Cardiac fibroblast (primary cell): Measurements from ENCODE around the gene ASXL1.

Experiments used
- DNase-seq, 2 donors: peaks; one replicate each; pipeline versions ENCODE4 v3.0.0 to v3.0.0-alpha.2; 2010; ENCODE audit warnings: low read depth in 2 of 2
- H3K4me3 ChIP-seq, 2 donors: replicated peaks in 1 of 2; 1 replicate in 1 of 2; 2 replicates in 1 of 2; pipeline ENCODE4 v1.5.1; 2011; ENCODE audit warnings: low read depth in 2 of 2, low read length in 2 of 2, mild to moderate bottlenecking in 2 of 2, moderate library complexity in 1 of 2
- TF ChIP-seq, protein P1 (sequence below): IDR thresholded peaks from one replicate; pipeline ENCODE4 v1.5.1; 2011; ENCODE audit warnings: low read depth, mild to moderate bottlenecking, low read length, inconsistent platforms

ASXL1 gene

DNA sequence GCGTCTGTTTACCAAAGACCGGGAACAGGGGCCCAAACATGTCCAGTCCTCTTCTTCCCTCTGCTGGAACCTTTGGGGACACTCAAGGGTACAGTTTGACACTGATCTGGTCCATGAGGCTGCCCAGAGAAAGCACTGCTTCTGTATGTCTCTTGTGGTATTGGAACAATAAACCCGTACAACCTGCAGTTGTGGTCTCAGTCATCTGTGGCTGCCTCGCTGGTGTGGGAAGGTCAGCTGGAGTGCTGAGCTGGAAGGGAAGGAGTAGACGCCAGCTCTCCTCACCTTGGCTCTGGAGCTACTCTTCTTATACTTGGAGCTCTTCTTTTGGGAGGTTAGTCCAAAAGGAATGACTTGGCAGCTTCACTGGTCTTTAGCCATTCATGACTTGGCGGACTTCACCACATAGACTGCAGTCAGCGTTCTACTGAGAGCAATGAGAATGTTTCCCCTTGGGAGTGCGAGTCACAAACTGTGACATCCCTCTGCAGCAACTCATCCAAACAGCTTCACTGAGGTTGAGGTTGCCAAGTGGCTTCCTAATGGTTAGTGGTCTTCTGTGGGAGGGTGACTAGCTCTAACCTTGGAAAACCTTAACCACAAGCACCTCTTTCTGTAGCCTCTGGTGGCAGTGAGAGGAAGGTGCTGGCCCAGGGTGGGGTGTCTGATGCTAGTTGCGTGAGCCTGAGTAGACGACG, 81.2 kb downstream of the ASXL1 start:
- no peak overlapping the region for H3K4me3 ChIP-seq
- TF ChIP-seq, protein P1, sequence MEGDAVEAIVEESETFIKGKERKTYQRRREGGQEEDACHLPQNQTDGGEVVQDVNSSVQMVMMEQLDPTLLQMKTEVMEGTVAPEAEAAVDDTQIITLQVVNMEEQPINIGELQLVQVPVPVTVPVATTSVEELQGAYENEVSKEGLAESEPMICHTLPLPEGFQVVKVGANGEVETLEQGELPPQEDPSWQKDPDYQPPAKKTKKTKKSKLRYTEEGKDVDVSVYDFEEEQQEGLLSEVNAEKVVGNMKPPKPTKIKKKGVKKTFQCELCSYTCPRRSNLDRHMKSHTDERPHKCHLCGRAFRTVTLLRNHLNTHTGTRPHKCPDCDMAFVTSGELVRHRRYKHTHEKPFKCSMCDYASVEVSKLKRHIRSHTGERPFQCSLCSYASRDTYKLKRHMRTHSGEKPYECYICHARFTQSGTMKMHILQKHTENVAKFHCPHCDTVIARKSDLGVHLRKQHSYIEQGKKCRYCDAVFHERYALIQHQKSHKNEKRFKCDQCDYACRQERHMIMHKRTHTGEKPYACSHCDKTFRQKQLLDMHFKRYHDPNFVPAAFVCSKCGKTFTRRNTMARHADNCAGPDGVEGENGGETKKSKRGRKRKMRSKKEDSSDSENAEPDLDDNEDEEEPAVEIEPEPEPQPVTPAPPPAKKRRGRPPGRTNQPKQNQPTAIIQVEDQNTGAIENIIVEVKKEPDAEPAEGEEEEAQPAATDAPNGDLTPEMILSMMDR = peak; percentile 20
- DNase-seq = peak; percentile 54 to 85

DNA sequence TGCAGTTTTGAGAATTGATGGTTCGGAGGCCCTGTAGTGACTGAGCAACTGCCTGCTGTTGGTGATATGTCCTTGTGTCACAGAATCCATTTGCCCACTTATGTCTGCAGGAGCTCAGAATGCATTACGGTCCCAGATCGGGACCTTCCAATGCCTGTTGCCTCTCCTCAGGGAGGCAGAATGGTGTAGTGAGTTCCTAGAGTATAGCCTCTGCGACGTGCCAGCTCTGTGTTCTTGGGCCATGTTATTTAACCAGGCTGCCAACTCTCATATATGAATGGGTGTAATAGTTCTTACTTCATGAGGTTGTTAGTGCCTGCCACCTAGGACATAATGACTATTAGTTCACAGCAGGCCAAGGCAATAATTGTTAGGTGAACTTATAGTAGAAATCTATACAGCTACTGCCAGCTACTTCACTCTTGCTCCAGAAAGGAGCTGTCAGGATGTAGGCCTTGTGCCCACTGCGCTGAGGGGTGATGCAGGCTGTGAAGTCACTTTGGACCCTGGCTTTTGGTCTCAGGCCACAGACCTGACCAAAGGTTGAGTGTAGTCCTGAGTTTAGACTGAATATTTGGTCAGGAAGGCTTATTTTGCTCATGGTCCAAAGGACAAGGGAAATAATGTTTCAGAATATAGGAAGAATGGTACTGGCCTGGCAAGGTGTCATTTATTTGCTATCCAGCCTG, 82.1 kb downstream of the ASXL1 start:
- H3K4me3 ChIP-seq = no peak overlapping the region
- TF ChIP-seq, protein P1 = no peak
- no peak for DNase-seq

DNA sequence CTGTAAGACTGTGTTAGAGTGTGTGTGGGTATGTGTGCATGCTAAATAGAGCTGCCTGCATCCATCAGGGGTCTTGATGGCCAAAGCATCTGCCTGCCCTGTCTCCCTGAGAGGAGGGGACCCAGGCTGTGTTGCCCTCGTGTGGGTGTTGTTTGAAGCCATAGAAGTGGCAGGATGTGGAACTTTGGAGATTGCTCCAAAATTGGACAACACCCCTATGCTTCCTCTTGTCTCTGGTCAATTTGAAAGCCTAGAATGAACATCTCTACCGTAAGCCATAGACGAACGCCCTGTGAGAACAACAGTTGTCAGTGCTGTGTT, 82.6 kb downstream of the ASXL1 start:
- TF ChIP-seq, protein P1 = no peak
- H3K4me3 ChIP-seq = no peak overlapping the region
- DNase-seq = no peak

DNA sequence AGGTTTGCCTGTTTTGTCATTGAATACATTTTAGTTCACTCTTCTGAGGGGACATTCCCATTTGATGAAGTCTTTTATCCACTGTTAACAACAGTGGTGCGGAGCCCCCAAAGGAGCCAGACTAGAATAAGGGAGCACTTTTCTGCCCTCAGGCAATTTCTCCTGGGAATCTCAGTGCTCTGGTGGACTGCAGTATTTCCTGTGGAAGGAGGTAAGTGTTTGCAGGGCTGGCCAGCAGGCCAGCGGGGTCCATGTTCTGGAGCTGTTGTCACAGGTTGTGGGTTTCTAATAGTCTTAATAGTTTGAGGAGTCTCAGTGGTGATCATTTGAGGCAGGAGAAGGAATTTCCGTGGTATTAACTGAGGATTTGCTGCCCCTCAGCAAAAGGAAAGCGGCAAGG, 83.5 kb downstream of the ASXL1 start:
- no peak overlapping the region for H3K4me3 ChIP-seq
- TF ChIP-seq, protein P1 = no peak
- no peak for DNase-seq

DNA sequence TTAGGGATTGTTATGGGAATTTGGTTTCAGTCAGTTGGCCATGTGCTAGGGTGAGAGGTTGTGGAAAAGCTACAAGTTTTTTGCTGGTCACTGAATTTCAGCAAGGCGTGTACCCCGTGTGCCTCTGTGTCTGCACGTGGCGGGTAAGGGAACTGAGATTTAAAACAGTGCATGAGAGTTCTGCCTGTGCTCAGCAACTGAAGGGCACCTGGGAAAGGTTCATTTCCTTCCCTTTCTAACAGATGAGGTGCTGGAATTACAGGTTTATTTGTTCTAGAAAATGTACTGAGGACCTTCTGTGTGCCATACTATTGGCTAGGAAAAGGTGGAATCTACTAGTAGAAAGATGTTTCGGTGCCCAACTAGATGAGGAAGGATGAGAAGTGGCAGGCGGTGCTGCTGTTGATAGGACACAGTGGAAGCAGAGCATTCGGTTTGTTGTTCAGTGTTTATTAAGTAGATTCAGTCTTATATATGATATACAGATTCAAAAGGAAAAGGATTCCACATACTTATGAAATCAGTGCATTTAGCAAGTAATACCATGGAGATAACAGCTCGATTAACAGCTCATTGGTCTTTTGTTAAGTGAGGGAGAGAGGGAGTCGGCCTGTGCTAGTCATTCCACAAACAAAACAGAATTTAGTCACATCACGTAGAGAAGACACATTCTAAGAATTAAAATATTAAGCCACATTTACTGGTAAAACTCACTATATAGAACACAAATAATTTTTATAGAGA, 84.7 kb downstream of the ASXL1 start:
- no peak for DNase-seq
- H3K4me3 ChIP-seq = no peak overlapping the region

DNA sequence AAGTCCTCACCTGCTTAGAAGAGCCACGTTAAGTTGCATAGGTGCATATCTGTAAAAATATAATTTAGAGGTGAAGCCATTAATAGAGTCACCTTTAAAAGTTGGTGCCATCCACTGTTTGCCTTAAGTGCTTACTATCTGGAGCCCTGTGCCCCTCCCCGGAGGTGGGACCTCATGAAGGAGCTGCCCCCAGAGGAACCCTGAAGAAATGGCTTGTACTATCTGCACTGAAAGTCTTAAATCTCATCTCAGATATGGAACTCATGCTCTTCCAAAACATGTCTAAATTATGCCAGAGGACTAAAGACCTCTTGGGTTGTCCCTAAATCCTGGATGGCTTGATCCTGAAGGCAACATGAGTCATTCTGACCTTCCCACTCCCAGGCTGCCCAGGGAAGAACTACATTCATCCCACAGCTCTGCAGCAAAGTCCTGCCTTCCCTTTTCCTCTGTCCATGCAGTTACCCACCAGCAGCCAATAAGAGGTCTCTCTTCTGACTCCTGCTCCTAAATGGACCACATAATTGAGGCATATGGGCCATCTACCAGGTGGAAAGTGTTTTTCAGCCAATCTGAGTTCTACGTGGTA, 85.3 kb downstream of the ASXL1 start:
- no peak overlapping the region for H3K4me3 ChIP-seq
- TF ChIP-seq, protein P1 = no peak
- no peak for DNase-seq

More for the DNA sequence above, 84.7 kb downstream of the ASXL1 start:
- TF ChIP-seq, protein P1 = no peak
